Left lung (tissue), 10 donors: ENCODE results near the gene IKBKG. TPM values are rescaled to one million over a fixed set of nuclear protein-coding genes. Genes with fewer than 3 reads are reported as not detected.

Experiments used
- ATAC-seq: fragments of 200-7000 bp; cut with Tn5 transposase; one replicate; pipeline ENCODE4 v1.9.1; 2020; ENCODE audit warnings: moderate library complexity
- DNase-seq, 4 donors: peaks; one replicate each; pipeline ENCODE4 v3.0.0-alpha.2; 2013 to 2020
- H3K27ac ChIP-seq, 2 donors: fragments of 200-600 bp; sonication (generic) in 1 of 2; one replicate each; pipeline versions ENCODE4 v1.5.0 to v1.8.0; 2020 to 2021
- H3K27me3 ChIP-seq, 2 donors: fragments of 200-600 bp; sonication (generic) in 1 of 2; one replicate each; pipeline versions ENCODE4 v1.5.0 to v1.8.0; 2020 to 2021
- H3K36me3 ChIP-seq, 2 donors: fragments of 200-600 bp; sonication (generic) in 1 of 2; one replicate each; pipeline versions ENCODE4 v1.5.0 to v1.8.0; 2020 to 2021
- H3K4me1 ChIP-seq, 2 donors: fragments of 200-600 bp; one replicate each; pipeline ENCODE4 v1.8.0; 2021
- H3K4me3 ChIP-seq, 2 donors: fragments of 200-600 bp; sonication (generic) in 1 of 2; one replicate each; pipeline versions ENCODE4 v1.5.0 to v1.8.0; 2020 to 2021; ENCODE audit warnings: mild to moderate bottlenecking in 1 of 2
- H3K9me3 ChIP-seq, 2 donors: fragments of 200-600 bp; sonication (generic) in 1 of 2; one replicate each; pipeline versions ENCODE4 v1.5.0 to v1.8.0; 2020 to 2021
- intact Hi-C, 2 donors: fragments of 100-400 bp; cut with DNase I; formaldehyde crosslinking; loops; one replicate each; pipeline versions ENCODE4 v1.11.2 to v1.14.2; 2022
- polyA plus RNA-seq, 6 donors: library from polyadenylated mRNA; unstranded; fragments of 120-200 nt; gene quantifications; one replicate each; pipeline ENCODE4 v1.2.1, GENCODE V29; 2013; ENCODE audit not compliant: insufficient read length in 6 of 6
- total RNA-seq, 2 donors: library from RNA; stranded (reverse); fragmentation: NEBNext Ultra II Directional; extraction: Animal tissue kit (Norgen Biotek cat#: 25700); gene quantifications; one replicate each; pipeline ENCODE4 v1.2.1, GENCODE V29; 2021
- TF ChIP-seq, protein P1 (sequence below), 2 donors: fragments of 200-600 bp; sonication (generic) in 1 of 2; IDR thresholded peaks; one replicate each; pipeline versions ENCODE4 v1.5.0 to v1.8.0; 2021; ENCODE audit warnings: antibody characterized with exemption in 2 of 2
- donor health status: DM: no; HTN: yes; CAD: no.
- donor health status: DM: no; HTN: no; CAD: no.

The IKBKG gene
- total and polyA plus RNA-seq, 8 donors, result 14.2 to 52.5 (median 17.4) TPM

DNA sequence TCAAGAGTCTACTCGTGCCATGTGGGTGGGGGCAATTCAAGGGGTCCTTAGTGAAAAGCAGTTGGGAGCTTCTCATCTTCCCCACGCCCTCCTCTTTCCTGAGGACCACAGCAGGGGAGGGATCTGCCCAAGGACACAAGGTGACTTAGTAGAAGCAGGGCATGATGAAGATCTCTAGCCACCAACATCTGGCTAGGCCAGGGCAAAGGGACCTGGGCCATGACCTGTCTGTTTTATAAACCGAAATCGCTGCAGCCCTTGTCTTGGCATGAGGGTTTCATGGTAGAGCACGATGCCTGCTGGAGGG lies 5.9 kb upstream of the IKBKG start:
- peaks cover 0 to 49% of the 10 kb centered on the region in 2 donors for H3K4me1 ChIP-seq
- TF ChIP-seq, protein P1, sequence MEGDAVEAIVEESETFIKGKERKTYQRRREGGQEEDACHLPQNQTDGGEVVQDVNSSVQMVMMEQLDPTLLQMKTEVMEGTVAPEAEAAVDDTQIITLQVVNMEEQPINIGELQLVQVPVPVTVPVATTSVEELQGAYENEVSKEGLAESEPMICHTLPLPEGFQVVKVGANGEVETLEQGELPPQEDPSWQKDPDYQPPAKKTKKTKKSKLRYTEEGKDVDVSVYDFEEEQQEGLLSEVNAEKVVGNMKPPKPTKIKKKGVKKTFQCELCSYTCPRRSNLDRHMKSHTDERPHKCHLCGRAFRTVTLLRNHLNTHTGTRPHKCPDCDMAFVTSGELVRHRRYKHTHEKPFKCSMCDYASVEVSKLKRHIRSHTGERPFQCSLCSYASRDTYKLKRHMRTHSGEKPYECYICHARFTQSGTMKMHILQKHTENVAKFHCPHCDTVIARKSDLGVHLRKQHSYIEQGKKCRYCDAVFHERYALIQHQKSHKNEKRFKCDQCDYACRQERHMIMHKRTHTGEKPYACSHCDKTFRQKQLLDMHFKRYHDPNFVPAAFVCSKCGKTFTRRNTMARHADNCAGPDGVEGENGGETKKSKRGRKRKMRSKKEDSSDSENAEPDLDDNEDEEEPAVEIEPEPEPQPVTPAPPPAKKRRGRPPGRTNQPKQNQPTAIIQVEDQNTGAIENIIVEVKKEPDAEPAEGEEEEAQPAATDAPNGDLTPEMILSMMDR (IDR thresholded peaks at IDR 0.05), result no peak
- H3K4me3 ChIP-seq, result peak overlapping the region in 1 of 2 donors; percentile 29
- no peaks in the 10 kb centered on the region for H3K36me3 ChIP-seq
- no peaks in the 10 kb centered on the region for H3K27me3 ChIP-seq
- H3K9me3 ChIP-seq, result no peaks in the 10 kb centered on the region
- no peak for ATAC-seq
- intact Hi-C loops, result no loop called here
- H3K27ac ChIP-seq, result peak overlapping the region; percentile 67 to 92
- DNase-seq, result no peak

DNA sequence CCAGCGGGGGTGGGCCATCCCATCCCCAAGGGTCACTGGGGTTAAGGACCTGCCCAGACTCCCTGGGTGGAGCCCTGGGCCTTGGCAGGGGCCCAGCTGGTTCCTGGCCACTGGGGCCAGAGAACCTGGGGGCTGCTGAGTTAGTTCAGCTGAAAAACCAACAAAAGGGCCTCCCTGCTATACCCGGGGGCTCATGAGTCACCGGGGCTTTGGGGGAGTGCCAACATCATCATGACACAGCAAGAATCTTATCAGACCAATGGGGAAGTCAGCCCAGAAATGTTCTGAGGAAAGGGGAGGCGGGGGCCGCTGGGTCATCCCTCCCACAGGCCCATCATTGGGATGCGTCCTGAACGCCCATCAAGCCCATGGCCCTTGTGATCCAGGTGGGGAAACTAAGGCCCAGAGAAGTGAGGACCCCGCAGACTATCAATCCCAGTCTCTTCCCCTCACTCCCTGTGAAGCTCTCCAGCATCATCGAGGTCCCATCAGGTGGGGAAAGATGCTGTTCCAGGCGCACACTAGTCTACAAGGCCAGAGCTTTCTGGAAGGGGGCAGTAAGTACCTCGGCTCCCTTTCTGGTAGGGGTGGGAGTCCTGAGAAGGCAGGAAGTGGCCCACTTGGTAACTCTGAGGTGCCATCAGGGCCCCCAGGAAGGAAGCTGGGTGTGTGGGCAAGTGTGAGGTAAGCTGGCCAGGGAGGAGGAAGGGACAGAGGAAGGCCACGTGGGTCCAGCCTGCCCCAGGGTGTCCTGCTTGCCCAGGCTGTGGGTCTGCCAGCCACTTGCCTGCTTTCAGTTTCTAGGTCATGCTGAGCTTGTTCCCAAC lies 5.3 kb upstream of the IKBKG start:
- ATAC-seq, result peak; percentile 20
- DNase-seq, result peak in 2 of 4 donors; percentile 69 to 84
- H3K27ac ChIP-seq, result peak overlapping the region; percentile 67 to 92

DNA sequence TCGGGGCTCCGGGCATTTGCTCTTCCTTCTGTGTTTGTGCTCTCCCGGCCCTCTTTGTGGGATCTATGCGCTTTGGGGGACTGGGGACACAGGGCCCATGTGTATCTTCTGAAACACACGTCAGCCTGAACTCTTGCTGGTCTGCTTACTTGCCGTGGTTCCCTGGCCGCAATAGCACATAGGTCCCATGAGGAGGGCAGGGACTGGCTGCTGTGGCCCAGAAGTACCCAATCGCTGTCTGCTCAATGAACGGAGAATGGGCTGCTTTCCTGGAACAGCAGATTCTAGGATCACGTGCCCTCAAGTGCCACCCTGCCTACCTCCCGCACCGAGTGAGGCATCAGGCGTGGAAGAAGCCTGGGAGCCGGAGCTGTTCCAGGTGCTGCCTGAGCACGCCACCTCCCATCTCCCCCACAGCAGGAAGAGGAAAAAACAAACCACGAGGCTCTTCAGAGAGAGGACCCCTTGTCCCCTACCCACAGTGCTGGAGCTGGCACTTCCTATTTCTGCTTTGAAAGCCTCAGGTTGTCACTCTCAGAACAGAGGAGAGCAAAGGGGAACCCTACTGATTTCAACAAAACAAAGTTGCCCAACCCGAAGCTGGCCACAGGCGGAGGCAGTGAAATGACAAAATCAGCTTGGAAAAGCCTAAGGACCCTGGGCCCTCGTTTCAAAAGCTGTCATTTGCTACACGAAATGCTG lies 4.5 kb upstream of the IKBKG start:
- Histone ChIP-seq H3K4me3 (peak overlapping the region in 1 of 2 donors; percentile 29), H3K27ac (peak overlapping the region; percentile 67 to 92), H3K9me3 (no peaks in the 10 kb centered on the region), H3K36me3 (no peaks in the 10 kb centered on the region), H3K4me1 (peaks cover 0 to 49% of the 10 kb centered on the region in 2 donors), H3K27me3 (no peaks in the 10 kb centered on the region)
- TF ChIP-seq, protein P1 (IDR thresholded peaks at IDR 0.05), result no peak
- intact Hi-C loops, result no loop called here
- ATAC-seq (peak; percentile 6), DNase-seq (peak in 2 of 4 donors; percentile 62 to 80)

More for the DNA sequence above, 5.3 kb upstream of the IKBKG start:
- no peaks in the 10 kb centered on the region for H3K9me3 ChIP-seq
- intact Hi-C loops, result no loop called here
- peaks cover 0 to 49% of the 10 kb centered on the region in 2 donors for H3K4me1 ChIP-seq
- TF ChIP-seq, protein P1 (IDR thresholded peaks at IDR 0.05), result no peak
- no peaks in the 10 kb centered on the region for H3K36me3 ChIP-seq
- H3K4me3 ChIP-seq, result peak overlapping the region in 1 of 2 donors; percentile 29
- no peaks in the 10 kb centered on the region for H3K27me3 ChIP-seq

DNA sequence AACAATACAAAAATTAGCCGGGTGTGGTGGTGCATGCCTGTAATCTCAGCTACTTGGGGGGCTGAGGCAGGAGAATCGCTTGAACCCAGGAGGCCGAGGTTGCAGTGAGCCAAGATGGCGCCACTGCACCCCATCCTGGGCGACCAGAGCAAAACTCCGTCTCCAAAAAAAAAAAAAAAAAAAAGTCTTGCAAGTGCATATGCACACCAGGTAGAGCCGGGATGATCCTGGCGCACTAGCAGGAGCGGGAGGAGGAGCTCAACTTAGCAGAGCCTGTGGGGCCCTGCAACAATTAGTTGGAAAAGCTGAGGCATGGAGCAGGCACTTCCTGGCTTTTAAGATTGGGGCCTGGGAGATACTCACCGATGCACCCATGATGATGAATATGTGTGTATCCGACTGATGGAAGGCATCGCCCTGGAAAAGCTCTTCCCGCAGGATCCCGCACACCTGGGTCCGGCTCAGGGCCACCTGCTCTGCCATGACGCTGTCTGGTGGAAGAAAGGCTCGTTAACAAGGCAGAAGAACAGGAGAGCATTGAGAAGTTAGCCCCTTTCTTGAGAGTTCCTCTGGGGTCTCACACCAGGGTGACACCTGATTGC lies 1.6 kb upstream of the IKBKG start:
- Histone ChIP-seq H3K27ac (peak overlapping the region in 1 of 2 donors; percentile 92), H3K4me3 (peak overlapping the region; percentile 50 to 63), H3K9me3 (no peaks in the 10 kb centered on the region), H3K36me3 (no peaks in the 10 kb centered on the region), H3K27me3 (no peaks in the 10 kb centered on the region), H3K4me1 (peaks cover 0 to 60% of the 10 kb centered on the region in 2 donors)
- TF ChIP-seq, protein P1 (IDR thresholded peaks at IDR 0.05), result no peak
- DNase-seq (peak in 1 of 4 donors; percentile 5), ATAC-seq (no peak)
- intact Hi-C loops, result no loop called here
